Measurements from ENCODE around the gene AHDC1.

Gene AHDC1

GRCh38 chr1:27584453-27584852 lies 19.5 kb downstream of the AHDC1 start:
- no peak for DNase-seq (ENCODE audit: low read depth)

- DNase-seq (ENCODE audit: low read depth) = no peak
Observed at GRCh38 chr1:27583479-27583878, 20.5 kb downstream of the AHDC1 start.

GRCh38 chr1:27581823-27582243 lies 22.1 kb downstream of the AHDC1 start:
- no peak for DNase-seq (ENCODE audit: low read depth)

GRCh38 chr1:27577504-27578188 lies 26.3 kb downstream of the AHDC1 start:
- no peak for DNase-seq (ENCODE audit: low read depth)

- DNase-seq (ENCODE audit: low read depth) = no peak
Observed at GRCh38 chr1:27576806-27577227, 27.1 kb downstream of the AHDC1 start.

- no peak for DNase-seq (ENCODE audit: low read depth)
Observed at GRCh38 chr1:27575840-27576331, 28.1 kb downstream of the AHDC1 start.

GRCh38 chr1:27574871-27575831 lies 28.8 kb downstream of the AHDC1 start:
- no peak for DNase-seq (ENCODE audit: low read depth)

- no peak for DNase-seq (ENCODE audit: low read depth)
Observed at GRCh38 chr1:27574001-27574781, 29.8 kb downstream of the AHDC1 start.

GRCh38 chr1:27572679-27573426 lies 31.1 kb downstream of the AHDC1 start:
- no peak for DNase-seq (ENCODE audit: low read depth)

GRCh38 chr1:27572019-27572678 lies 31.8 kb downstream of the AHDC1 start:
- no peak for DNase-seq (ENCODE audit: low read depth)

- DNase-seq (ENCODE audit: low read depth) = no peak
Observed at GRCh38 chr1:27571439-27572018, 32.4 kb downstream of the AHDC1 start.

GRCh38 chr1:27570784-27571183 lies 33.2 kb downstream of the AHDC1 start:
- no peak for DNase-seq (ENCODE audit: low read depth)

- DNase-seq (ENCODE audit: low read depth) = no peak
Observed at GRCh38 chr1:27570356-27570755, 33.6 kb downstream of the AHDC1 start.

- DNase-seq (ENCODE audit: low read depth) = no peak
Observed at GRCh38 chr1:27569506-27570291, 34.2 kb downstream of the AHDC1 start.

- DNase-seq (ENCODE audit: low read depth) = no peak
Observed at GRCh38 chr1:27569088-27569460, 34.9 kb downstream of the AHDC1 start.

GRCh38 chr1:27568300-27569087 lies 35.5 kb downstream of the AHDC1 start:
- DNase-seq (ENCODE audit: low read depth) = peak; percentile 81

GRCh38 chr1:27567971-27568299 lies 36.0 kb downstream of the AHDC1 start:
- DNase-seq (ENCODE audit: low read depth) = no peak

GRCh38 chr1:27567146-27567526 lies 36.8 kb downstream of the AHDC1 start:
- DNase-seq (ENCODE audit: low read depth) = no peak
